B cell (primary cell): Measurements from ENCODE around the gene GRIK3. TPM values are rescaled to one million over a fixed set of nuclear protein-coding genes. Genes with fewer than 3 reads are reported as not detected.

Source experiments
- ATAC-seq: fragments of 200-7000 bp; cut with Tn5 transposase; one replicate; pipeline ENCODE4 v1.10.0; 2021; ENCODE audit warnings: low read depth, mild to moderate bottlenecking, moderate number of reproducible peaks, moderate library complexity
- CTCF ChIA-PET: fragments of 350-600 bp; sonication (Branson Sonifier 250); formaldehyde crosslinking; loops from one replicate; lab custom pipeline; 2021; ENCODE audit warnings: antibody characterized with exemption, inconsistent platforms; lab: Charles Lee
- POLR2A ChIA-PET: fragments of 350-600 bp; sonication (Branson Sonifier 250); formaldehyde crosslinking; loops from one replicate; lab custom pipeline; 2021; ENCODE audit warnings: antibody characterized with exemption; lab: Charles Lee
- DNase-seq: peaks from one replicate; pipeline ENCODE4 v3.0.0; 2013
- H2AFZ ChIP-seq: 2 replicates; pipeline ENCODE4 v1.6.1; 2012; ENCODE audit warnings: mild to moderate bottlenecking, low read depth, low read length; ENCODE audit not compliant: insufficient read depth, poor library complexity, severe bottlenecking
- H3K27ac ChIP-seq, 2 donors: 1 replicate in 1 of 2; 2 replicates in 1 of 2; pipeline ENCODE4 v1.5.1; 2012 to 2013; ENCODE audit warnings: low read length in 2 of 2, mild to moderate bottlenecking in 2 of 2, moderate library complexity in 1 of 2
- H3K27me3 ChIP-seq, 4 experiments: fragments of 200-600 bp in 1 of 4; sonication (generic) in 1 of 4; replicated peaks in 1 of 4; 1 replicate in 2 of 4; 2 replicates in 2 of 4; pipeline versions ENCODE4 v1.6.1 to v1.7.0; 2013 to 2016; ENCODE audit warnings: low read length in 3 of 4, mild to moderate bottlenecking in 2 of 4, mixed read lengths in 1 of 4, moderate library complexity in 1 of 4; ENCODE audit not compliant: insufficient read depth in 4 of 4, control insufficient read depth in 3 of 4; ENCODE audit errors: control extremely low read depth in 1 of 4
- H3K36me3 ChIP-seq, 2 experiments: replicated peaks in 1 of 2; 1 replicate in 1 of 2; 2 replicates in 1 of 2; pipeline versions ENCODE4 v1.6.1 to v1.7.1; 2013; ENCODE audit warnings: low read length in 1 of 2; ENCODE audit not compliant: insufficient read depth in 2 of 2, control insufficient read depth in 1 of 2; ENCODE audit errors: control extremely low read depth in 1 of 2, extremely low read depth in 1 of 2
- H3K4me1 ChIP-seq, 2 donors: fragments of 200-600 bp in 1 of 2; sonication (generic) in 1 of 2; 1 replicate in 1 of 2; 2 replicates in 1 of 2; pipeline versions ENCODE4 v1.5.1 to v1.6.1; 2013 to 2017; ENCODE audit warnings: low read length in 2 of 2; ENCODE audit not compliant: control insufficient read depth in 2 of 2, insufficient read depth in 2 of 2
- H3K4me2 ChIP-seq: replicated peaks from 2 replicates; pipeline ENCODE3; 2012; ENCODE audit warnings: mild to moderate bottlenecking, low read depth, low read length; ENCODE audit not compliant: poor library complexity, severe bottlenecking
- H3K4me3 ChIP-seq, 5 experiments: fragments of 200-600 bp in 1 of 5; sonication (generic) in 1 of 5; 1 replicate in 3 of 5; 2 replicates in 2 of 5; pipeline versions ENCODE4 v1.5.1 to v1.7.0; 2011 to 2016; ENCODE audit warnings: low read length in 4 of 5, mild to moderate bottlenecking in 4 of 5, low read depth in 2 of 5, control low read depth in 1 of 5, moderate library complexity in 1 of 5; ENCODE audit not compliant: insufficient read depth in 1 of 5; ENCODE audit errors: control extremely low read depth in 1 of 5, extremely low read depth in 1 of 5
- H3K79me2 ChIP-seq: fragments of 200-600 bp; sonication (generic); one replicate; pipeline ENCODE4 v1.6.0; 2016; ENCODE audit warnings: low read length; ENCODE audit not compliant: control insufficient read depth, insufficient read depth
- H3K9ac ChIP-seq: fragments of 200-600 bp; sonication (generic); 2 replicates; pipeline ENCODE4 v1.6.1; 2017; ENCODE audit warnings: mild to moderate bottlenecking, low read length, moderate library complexity
- H3K9me3 ChIP-seq, 3 donors: one replicate each; pipeline versions ENCODE4 v1.6.1 to v1.7.1; 2013; ENCODE audit warnings: low read length in 2 of 3; ENCODE audit not compliant: control insufficient read depth in 2 of 3, insufficient read depth in 1 of 3; ENCODE audit errors: control extremely low read depth in 1 of 3
- H4K20me1 ChIP-seq: 2 replicates; pipeline ENCODE4 v1.6.0; 2012; ENCODE audit warnings: mild to moderate bottlenecking, low read length; ENCODE audit not compliant: insufficient read depth, control insufficient read depth, poor library complexity, severe bottlenecking
- H3K27ac Mint-ChIP-seq: one replicate; pipeline ENCODE4 v1.8.0; 2021; ENCODE audit warnings: mixed read lengths
- H3K27me3 Mint-ChIP-seq: one replicate; pipeline ENCODE4 v1.8.0; 2021; ENCODE audit warnings: mixed read lengths
- H3K4me1 Mint-ChIP-seq: one replicate; pipeline ENCODE4 v1.8.0; 2021; ENCODE audit warnings: mixed read lengths
- H3K4me3 Mint-ChIP-seq: one replicate; pipeline ENCODE4 v1.8.0; 2021; ENCODE audit warnings: mixed read lengths
- H3K9me3 Mint-ChIP-seq: one replicate; pipeline ENCODE4 v1.8.0; 2022; ENCODE audit warnings: mixed read lengths; ENCODE audit not compliant: insufficient read depth
- CTCF ChIP-seq: fragments of 200-600 bp; IDR thresholded peaks from one replicate; pipeline ENCODE4 v1.8.0; 2022; ENCODE audit warnings: antibody characterized with exemption, mild to moderate bottlenecking
- EZH2 ChIP-seq: IDR thresholded peaks from 2 replicates; pipeline ENCODE4 v1.6.1; 2012; ENCODE audit warnings: borderline replicate concordance, low read depth, mild to moderate bottlenecking, moderate library complexity, low read length; ENCODE audit not compliant: insufficient read depth, poor library complexity, severe bottlenecking
- WGBS: methylation state at CpG from one replicate; pipeline ENCODE4 v1.1.5; 2013; ENCODE audit warnings: missing lambda C conversion rate; ENCODE audit not compliant: insufficient coverage; 5-methylcytosine and 5-hydroxymethylcytosine counted together
- intact Hi-C: fragments of 100-400 bp; cut with micrococcal nuclease; formaldehyde crosslinking; loops from one replicate; pipeline ENCODE4 v1.10.0; 2022
- polyA plus RNA-seq: library from polyadenylated mRNA; depleted of rRNA; stranded (reverse); fragments of >200 nt; gene quantifications from 2 replicates; pipeline ENCODE4 v1.2.3, GENCODE V29; 2012
- total RNA-seq, 2 donors: library from RNA; stranded (reverse); fragments of 120-200 nt in 1 of 2; gene quantifications; 1 replicate in 1 of 2; 2 replicates in 1 of 2; pipeline versions ENCODE4 v1.2.3 to v1.2.4, GENCODE V29; 2013 to 2022

GRIK3 gene
- total and polyA plus RNA-seq, 2 donors (not counting 1 experiment from before 2014, with no cell fraction given), result 0.12 to 1.5 TPM

- peaks cover 13% of the 10 kb centered on the region for H3K27me3 Mint-ChIP-seq
- TF ChIP-seq EZH2, result no peak
- TF ChIP-seq CTCF, result no peak
- POLR2A ChIA-PET, result no interaction called here
- H4K20me1 ChIP-seq, result no peaks in the 10 kb centered on the region
- no peaks in the 10 kb centered on the region for H3K9me3 Mint-ChIP-seq
- no peak for ATAC-seq
- no peak overlapping the region for H3K27ac Mint-ChIP-seq
- no peaks in the 10 kb centered on the region for H3K79me2 ChIP-seq
- no peak overlapping the region for H2AFZ ChIP-seq
- H3K4me1 ChIP-seq, result no peaks in the 10 kb centered on the region
- H3K27me3 ChIP-seq, result no peaks in the 10 kb centered on the region
- no peaks in the 10 kb centered on the region for H3K4me1 Mint-ChIP-seq
- no peak overlapping the region for H3K9ac ChIP-seq
- H3K4me2 ChIP-seq, result no peak overlapping the region
- H3K9me3 ChIP-seq, result peaks cover 0 to 5% (median 0%) of the 10 kb centered on the region in 3 donors
- CTCF ChIA-PET, result no interaction called here
- DNase-seq, result no peak
- H3K4me3 Mint-ChIP-seq, result no peak overlapping the region
- intact Hi-C loops, result no loop called here
- no peak overlapping the region for H3K27ac ChIP-seq
- 74% methylated on average over 3 of the region's 3 CpGs for WGBS
- H3K36me3 ChIP-seq, result no peaks in the 10 kb centered on the region
- H3K4me3 ChIP-seq, result no peak overlapping the region
These were observed 272.1 kb downstream of the GRIK3 start for GRCh38 chr1:36762174-36762573.

- no peak overlapping the region for H3K27ac Mint-ChIP-seq
- no peak overlapping the region for H2AFZ ChIP-seq
- H3K4me1 Mint-ChIP-seq, result no peaks in the 10 kb centered on the region
- ChIA-PET CTCF (no interaction called here), POLR2A (no interaction called here)
- H3K4me1 ChIP-seq, result no peaks in the 10 kb centered on the region
- H3K4me3 Mint-ChIP-seq, result no peak overlapping the region
- H3K4me3 ChIP-seq, result no peak overlapping the region
- intact Hi-C loops, result no loop called here
- no peak overlapping the region for H3K4me2 ChIP-seq
- peaks cover 0 to 5% (median 0%) of the 10 kb centered on the region in 3 donors for H3K9me3 ChIP-seq
- no peak overlapping the region for H3K9ac ChIP-seq
- TF ChIP-seq EZH2 (no peak), CTCF (no peak)
- no peaks in the 10 kb centered on the region for H3K36me3 ChIP-seq
- no peaks in the 10 kb centered on the region for H3K9me3 Mint-ChIP-seq
- H3K27me3 ChIP-seq, result peaks cover 0 to 2% (median 0%) of the 10 kb centered on the region in 4 experiments
- peaks cover 17% of the 10 kb centered on the region for H3K27me3 Mint-ChIP-seq
- no peak overlapping the region for H3K27ac ChIP-seq
- H3K79me2 ChIP-seq, result no peaks in the 10 kb centered on the region
- DNase-seq (no peak), ATAC-seq (no peak)
- no peaks in the 10 kb centered on the region for H4K20me1 ChIP-seq
These were observed 273.2 kb downstream of the GRIK3 start for GRCh38 chr1:36761113-36761512.
